RPMI7951 (cell line): ENCODE results near the gene NFE2L3. TPM values are rescaled to one million over a fixed set of nuclear protein-coding genes. Genes with fewer than 3 reads are reported as not detected.
"Not testable (repeated sequence)": the region's sequence is repeated elsewhere in the genome, so short reads cannot be mapped to it uniquely, and the experiment has no call there.

Experiments
- DNase-seq: peaks from one replicate; pipeline ENCODE4 v3.0.0-alpha.2; 2012; ENCODE audit warnings: low read depth
- total RNA-seq: library from RNA; depleted of rRNA; stranded (reverse); fragments of >200 nt; shearing (Covaris generic); gene quantifications from 2 replicates; pipeline ENCODE4 v1.2.3, GENCODE V29; 2014

NFE2L3 gene
- total RNA-seq, 1 experiment from 2014 or later = 60.3 TPM

- no peak for DNase-seq
Observed at GRCh38 chr7:26186364-26187311, 34.6 kb downstream of the NFE2L3 start.

- no peak for DNase-seq
Observed at GRCh38 chr7:26187380-26188205, 35.6 kb downstream of the NFE2L3 start.

- DNase-seq = no peak
Observed at GRCh38 chr7:26188206-26188956, 36.4 kb downstream of the NFE2L3 start.

- DNase-seq = no peak
Observed at GRCh38 chr7:26188957-26189541, 37.1 kb downstream of the NFE2L3 start.

- DNase-seq = no peak
Observed at GRCh38 chr7:26189697-26190096, 37.7 kb downstream of the NFE2L3 start.

GRCh38 chr7:26190417-26190869, 38.4 kb downstream of the NFE2L3 start:
- no peak for DNase-seq

GRCh38 chr7:26191233-26191973, 39.4 kb downstream of the NFE2L3 start:
- no peak for DNase-seq

- no peak for DNase-seq
Observed at GRCh38 chr7:26191974-26192479, 40.0 kb downstream of the NFE2L3 start.

- no peak for DNase-seq
Observed at GRCh38 chr7:26192485-26193087, 40.6 kb downstream of the NFE2L3 start.

GRCh38 chr7:26193432-26194207, 41.6 kb downstream of the NFE2L3 start:
- DNase-seq = no peak

- not testable (repeated sequence) for DNase-seq
Observed at GRCh38 chr7:26194764-26195163, 42.8 kb downstream of the NFE2L3 start.

GRCh38 chr7:26195182-26195581, 43.2 kb downstream of the NFE2L3 start:
- DNase-seq = no peak

- no peak for DNase-seq
Observed at GRCh38 chr7:26195867-26196657, 44.1 kb downstream of the NFE2L3 start.

GRCh38 chr7:26197153-26198115, 45.4 kb downstream of the NFE2L3 start:
- no peak for DNase-seq

- no peak for DNase-seq
Observed at GRCh38 chr7:26198133-26198780, 46.3 kb downstream of the NFE2L3 start.

- DNase-seq = no peak
Observed at GRCh38 chr7:26198781-26199169, 46.8 kb downstream of the NFE2L3 start.
